ENCODE results near the gene WDR18. TPM values are rescaled to one million over a fixed set of nuclear protein-coding genes. Genes with fewer than 3 reads are reported as not detected.

Gene WDR18
- polyA plus RNA-seq, 1 donor, result 23.5 TPM

GRCh38 chr19:1007399-1008251 lies 23.5 kb downstream of the WDR18 start:
- DNase-seq (ENCODE audit: low read depth), result no peak

GRCh38 chr19:1008268-1009040 lies 24.3 kb downstream of the WDR18 start:
- no peak for DNase-seq (ENCODE audit: low read depth)

GRCh38 chr19:1009041-1009980 lies 25.2 kb downstream of the WDR18 start:
- DNase-seq (ENCODE audit: low read depth), result no peak

GRCh38 chr19:1009981-1010538 lies 25.9 kb downstream of the WDR18 start:
- DNase-seq (ENCODE audit: low read depth), result no peak

- DNase-seq (ENCODE audit: low read depth), result no peak
Observed at GRCh38 chr19:1010586-1011510, 26.7 kb downstream of the WDR18 start.

- no peak for DNase-seq (ENCODE audit: low read depth)
Observed at GRCh38 chr19:1011831-1012333, 27.7 kb downstream of the WDR18 start.

- no peak for DNase-seq (ENCODE audit: low read depth)
Observed at GRCh38 chr19:1012334-1012733, 28.2 kb downstream of the WDR18 start.

GRCh38 chr19:1013218-1013617 lies 29.1 kb downstream of the WDR18 start:
- no peak for DNase-seq (ENCODE audit: low read depth)

GRCh38 chr19:1014161-1015060 lies 30.3 kb downstream of the WDR18 start:
- DNase-seq (ENCODE audit: low read depth), result no peak

- no peak for DNase-seq (ENCODE audit: low read depth)
Observed at GRCh38 chr19:1015061-1015781, 31.1 kb downstream of the WDR18 start.

- DNase-seq (ENCODE audit: low read depth), result no peak
Observed at GRCh38 chr19:1015782-1016646, 31.9 kb downstream of the WDR18 start.

GRCh38 chr19:1016647-1017114 lies 32.5 kb downstream of the WDR18 start:
- no peak for DNase-seq (ENCODE audit: low read depth)

GRCh38 chr19:1017115-1017905 lies 33.2 kb downstream of the WDR18 start:
- DNase-seq (ENCODE audit: low read depth), result no peak

GRCh38 chr19:1017906-1018305 lies 33.8 kb downstream of the WDR18 start:
- DNase-seq (ENCODE audit: low read depth), result no peak

GRCh38 chr19:1018393-1018792 lies 34.2 kb downstream of the WDR18 start:
- no peak for DNase-seq (ENCODE audit: low read depth)

- DNase-seq (ENCODE audit: low read depth), result no peak
Observed at GRCh38 chr19:1018932-1019615, 34.9 kb downstream of the WDR18 start.

Data from forelimb muscle (tissue), 1 donor.